C4-2B (cell line): ENCODE results near the gene RNF133.
"Not testable (repeated sequence)": the region's sequence is repeated elsewhere in the genome, so short reads cannot be mapped to it uniquely, and the experiment has no call there.

ENCODE experiments used
- H3K27ac ChIP-seq: fragments of 450-650 bp; 2 replicates; pipeline ENCODE4 v1.5.1; 2017
- ZFX ChIP-seq: fragments of 450-650 bp; IDR thresholded peaks from 2 replicates; pipeline ENCODE4 v1.6.1; 2017
- TF ChIP-seq, protein P1 (sequence below): fragments of 450-650 bp; conservative IDR thresholded peaks from 2 replicates; pipeline ENCODE4 v1.5.1; 2017; ENCODE audit warnings: mild to moderate bottlenecking

The RNF133 gene

GRCh38 chr7:122689346-122690109 is 9.4 kb downstream of the RNF133 start:
- H3K27ac ChIP-seq: no peak overlapping the region
- no peak for TF ChIP-seq ZFX
- TF ChIP-seq, protein P1, sequence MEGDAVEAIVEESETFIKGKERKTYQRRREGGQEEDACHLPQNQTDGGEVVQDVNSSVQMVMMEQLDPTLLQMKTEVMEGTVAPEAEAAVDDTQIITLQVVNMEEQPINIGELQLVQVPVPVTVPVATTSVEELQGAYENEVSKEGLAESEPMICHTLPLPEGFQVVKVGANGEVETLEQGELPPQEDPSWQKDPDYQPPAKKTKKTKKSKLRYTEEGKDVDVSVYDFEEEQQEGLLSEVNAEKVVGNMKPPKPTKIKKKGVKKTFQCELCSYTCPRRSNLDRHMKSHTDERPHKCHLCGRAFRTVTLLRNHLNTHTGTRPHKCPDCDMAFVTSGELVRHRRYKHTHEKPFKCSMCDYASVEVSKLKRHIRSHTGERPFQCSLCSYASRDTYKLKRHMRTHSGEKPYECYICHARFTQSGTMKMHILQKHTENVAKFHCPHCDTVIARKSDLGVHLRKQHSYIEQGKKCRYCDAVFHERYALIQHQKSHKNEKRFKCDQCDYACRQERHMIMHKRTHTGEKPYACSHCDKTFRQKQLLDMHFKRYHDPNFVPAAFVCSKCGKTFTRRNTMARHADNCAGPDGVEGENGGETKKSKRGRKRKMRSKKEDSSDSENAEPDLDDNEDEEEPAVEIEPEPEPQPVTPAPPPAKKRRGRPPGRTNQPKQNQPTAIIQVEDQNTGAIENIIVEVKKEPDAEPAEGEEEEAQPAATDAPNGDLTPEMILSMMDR: no peak

DNA sequence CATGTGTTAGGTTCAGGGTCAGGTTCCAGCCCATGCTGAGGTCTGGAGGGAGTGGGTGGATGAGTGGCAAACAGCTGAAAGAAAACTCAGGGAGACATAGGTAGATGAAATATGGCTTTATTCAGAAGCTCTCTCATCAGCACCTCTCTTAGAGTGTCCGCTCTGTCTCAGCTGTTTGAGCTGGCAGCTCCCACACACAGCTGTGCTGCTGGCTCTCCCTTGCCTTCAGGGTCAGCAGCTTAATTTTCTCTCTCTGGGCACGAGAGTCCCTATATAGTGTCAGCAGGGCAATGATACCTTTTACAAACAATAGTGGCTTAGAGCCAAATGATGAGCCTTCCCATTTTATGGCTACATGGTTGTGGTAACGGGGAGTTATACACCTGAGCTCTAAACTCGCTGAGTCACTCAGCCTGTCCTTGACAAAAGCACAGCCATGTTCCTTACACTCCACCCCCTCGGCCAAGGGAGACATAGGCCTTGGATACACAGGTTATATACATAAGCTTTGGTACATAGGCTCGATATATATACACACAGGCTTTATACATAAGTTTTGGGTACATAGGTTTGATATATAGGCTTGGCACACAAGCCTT is 10.4 kb downstream of the RNF133 start:
- no peak overlapping the region for H3K27ac ChIP-seq
- TF ChIP-seq, protein P1: no peak
- TF ChIP-seq ZFX: no peak

- H3K27ac ChIP-seq: no peak overlapping the region
Observed at GRCh38 chr7:122686360-122686878, 12.5 kb downstream of the RNF133 start.

DNA sequence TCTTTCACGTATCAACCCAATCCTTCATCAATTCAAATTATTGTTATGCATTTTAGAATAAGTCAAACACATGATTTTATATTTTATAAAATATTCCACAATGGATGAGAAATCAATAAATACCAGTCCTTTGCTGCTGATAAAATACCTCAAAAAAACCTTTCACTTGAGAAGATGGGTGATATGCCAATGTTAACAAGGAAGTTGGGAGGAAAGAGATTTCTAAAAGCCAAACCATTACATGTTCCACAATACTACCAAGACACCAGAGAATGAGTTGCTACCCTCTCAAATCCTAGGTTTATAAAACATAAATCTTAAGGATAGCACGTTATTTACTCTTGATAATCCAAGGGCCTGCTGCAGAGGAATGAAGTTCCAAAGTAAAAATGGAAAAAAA is 14.4 kb downstream of the RNF133 start:
- TF ChIP-seq ZFX: no peak
- TF ChIP-seq, protein P1: no peak
- H3K27ac ChIP-seq: no peak overlapping the region

More at GRCh38 chr7:122686360-122686878, 12.5 kb downstream of the RNF133 start:
- TF ChIP-seq, protein P1: no peak
- TF ChIP-seq ZFX: no peak

DNA sequence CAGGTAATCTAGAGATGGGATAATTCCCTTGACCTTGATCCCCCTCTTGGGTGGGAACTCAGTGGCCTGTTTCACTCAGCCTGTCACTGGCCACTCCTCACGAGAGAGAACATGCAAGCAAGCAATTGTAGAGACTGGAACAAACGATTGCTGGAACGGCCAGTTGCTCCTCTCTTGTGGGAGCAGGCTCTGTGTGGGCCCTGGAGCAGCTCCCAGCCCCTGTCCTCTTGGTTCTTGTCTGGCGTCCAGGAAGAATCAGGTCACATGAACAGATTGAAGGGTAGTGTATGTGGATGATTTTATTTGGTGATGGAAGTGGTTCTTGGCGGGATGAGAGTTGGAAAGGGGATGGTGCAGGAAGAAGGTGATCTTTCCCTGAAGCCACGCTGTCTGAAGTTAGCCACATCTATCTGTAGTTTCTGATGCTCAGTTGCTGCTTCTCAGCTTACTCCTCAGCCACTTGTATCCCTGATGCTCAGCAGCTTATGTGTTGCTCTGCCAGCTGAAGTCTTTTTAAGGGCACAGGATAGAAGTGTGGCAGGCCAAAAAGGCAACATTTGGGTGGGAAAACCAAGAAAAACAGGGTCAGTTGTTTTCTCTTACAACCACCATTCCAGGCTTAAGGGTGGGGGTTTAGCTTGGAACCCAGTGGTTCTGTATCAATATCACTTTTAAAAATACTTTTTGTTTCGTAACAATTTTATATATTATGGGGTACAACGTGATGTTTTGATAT is 15.9 kb downstream of the RNF133 start:
- 0 out of 2 replicates have a peak overlapping the region, but pooled peaks have one; percentile 5 for H3K27ac ChIP-seq
- TF ChIP-seq, protein P1: no peak
- no peak for TF ChIP-seq ZFX

GRCh38 chr7:122681186-122681585 is 17.7 kb downstream of the RNF133 start:
- H3K27ac ChIP-seq: not testable (repeated sequence)

GRCh38 chr7:122679813-122680212 is 19.1 kb downstream of the RNF133 start:
- TF ChIP-seq ZFX: no peak
- TF ChIP-seq, protein P1: no peak
- peak overlapping the region; percentile 69; the same call in 1 of the 2 replicates for H3K27ac ChIP-seq

GRCh38 chr7:122679269-122679709 is 19.6 kb downstream of the RNF133 start:
- peak overlapping the region; percentile 69; the same call in 1 of the 2 replicates for H3K27ac ChIP-seq
